Measurements from ENCODE around the gene KDM2B. TPM values are rescaled to one million over a fixed set of nuclear protein-coding genes. Genes with fewer than 3 reads are reported as not detected.

The KDM2B gene
- polyA plus RNA-seq, 3 donors from 2014 or later = 9.6 to 17.0 (median 10.4) TPM

GRCh38 chr12:121443911-121444841 lies 136.6 kb downstream of the KDM2B start:
- Mint-ChIP-seq H3K4me1 (peaks cover 2 to 9% of the 10 kb centered on the region in 2 donors), H3K9me3 (no peaks in the 10 kb centered on the region), H3K36me3 (peaks cover 0 to 10% (median 0%) of the 10 kb centered on the region in 3 donors), H3K4me3 (no peak overlapping the region), H3K27ac (no peak overlapping the region), H3K27me3 (ENCODE audit: low read depth in 3 of 3) (peaks cover 0 to 5% (median 2%) of the 10 kb centered on the region in 3 donors)
- DNase-seq = no peak

DNA sequence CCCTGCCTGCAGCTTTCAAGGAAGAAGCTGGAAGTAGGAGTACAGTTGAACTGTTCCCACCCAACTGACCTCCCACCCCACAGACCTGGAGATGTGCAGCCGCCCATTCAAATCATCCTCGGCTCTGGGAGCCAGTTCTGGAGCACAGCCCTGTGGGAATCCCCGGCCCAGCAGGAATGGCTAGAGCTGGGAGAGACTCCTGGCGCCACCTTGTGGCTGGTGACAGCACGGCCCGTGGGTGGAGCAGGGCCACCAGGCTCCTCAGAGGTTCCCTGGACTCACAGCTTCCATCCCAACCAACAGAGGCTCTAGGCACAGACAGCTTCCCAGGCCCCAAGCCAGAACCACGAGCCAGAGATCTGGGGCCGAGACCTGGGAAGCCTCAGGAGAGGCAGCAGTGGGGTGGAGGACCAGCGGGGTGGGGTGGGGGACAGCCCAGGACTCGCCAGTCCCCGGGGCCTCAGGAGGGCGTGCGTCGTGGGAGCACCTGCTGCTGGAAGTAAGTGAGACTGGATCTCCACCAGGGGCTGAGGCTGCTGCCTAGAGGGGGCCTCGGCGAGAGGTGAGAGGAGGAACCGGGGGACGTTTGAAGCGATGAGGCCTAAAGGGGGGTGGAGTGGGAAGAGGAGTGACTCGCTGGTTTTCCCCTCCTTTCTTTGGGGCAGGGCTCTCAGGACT lies 137.5 kb downstream of the KDM2B start:
- Mint-ChIP-seq H3K4me1 (peaks cover 0 to 10% of the 10 kb centered on the region in 2 donors), H3K27ac (peak overlapping the region in 1 of 6 donors; percentile 74), H3K36me3 (peaks cover 0 to 13% (median 0%) of the 10 kb centered on the region in 3 donors)

GRCh38 chr12:121442028-121442948 lies 138.5 kb downstream of the KDM2B start:
- peaks cover 0 to 4% (median 3%) of the 10 kb centered on the region in 3 donors for H3K27me3 Mint-ChIP-seq (ENCODE audit: low read depth in 3 of 3)
- H3K4me3 Mint-ChIP-seq = no peak overlapping the region
- no peak overlapping the region for H3K27ac Mint-ChIP-seq
- H3K9me3 Mint-ChIP-seq = no peaks in the 10 kb centered on the region
- no peak for DNase-seq
- peaks cover 0 to 14% of the 10 kb centered on the region in 2 donors for H3K4me1 Mint-ChIP-seq
- H3K36me3 Mint-ChIP-seq = peaks cover 0 to 17% (median 1%) of the 10 kb centered on the region in 3 donors

More for the DNA sequence above, 137.5 kb downstream of the KDM2B start:
- no peaks in the 10 kb centered on the region for H3K9me3 Mint-ChIP-seq
- H3K27me3 Mint-ChIP-seq (ENCODE audit: low read depth in 3 of 3) = peaks cover 0 to 5% (median 2%) of the 10 kb centered on the region in 3 donors
- DNase-seq = peak; percentile 43 to 52 (median 51)
- H3K4me3 Mint-ChIP-seq = no peak overlapping the region

GRCh38 chr12:121441555-121441954 lies 139.3 kb downstream of the KDM2B start:
- Mint-ChIP-seq H3K4me1 (peaks cover 0 to 8% of the 10 kb centered on the region in 2 donors), H3K27ac (no peak overlapping the region), H3K9me3 (no peaks in the 10 kb centered on the region), H3K4me3 (no peak overlapping the region), H3K27me3 (ENCODE audit: low read depth in 3 of 3) (peaks cover 0 to 5% (median 2%) of the 10 kb centered on the region in 3 donors), H3K36me3 (peaks cover 5 to 24% (median 9%) of the 10 kb centered on the region in 3 donors)
- DNase-seq = no peak

GRCh38 chr12:121440768-121441167 lies 140.1 kb downstream of the KDM2B start:
- DNase-seq = no peak
- no peak overlapping the region for H3K27ac Mint-ChIP-seq
- peaks cover 0 to under 1% (median 0%) of the 10 kb centered on the region in 6 donors for H3K9me3 Mint-ChIP-seq
- peaks cover 0 to 5% of the 10 kb centered on the region in 2 donors for H3K4me1 Mint-ChIP-seq
- H3K27me3 Mint-ChIP-seq (ENCODE audit: low read depth in 3 of 3) = peaks cover under 1 to 5% (median 2%) of the 10 kb centered on the region in 3 donors
- peaks cover 9 to 31% (median 12%) of the 10 kb centered on the region in 3 donors for H3K36me3 Mint-ChIP-seq
- no peak overlapping the region for H3K4me3 Mint-ChIP-seq

DNA sequence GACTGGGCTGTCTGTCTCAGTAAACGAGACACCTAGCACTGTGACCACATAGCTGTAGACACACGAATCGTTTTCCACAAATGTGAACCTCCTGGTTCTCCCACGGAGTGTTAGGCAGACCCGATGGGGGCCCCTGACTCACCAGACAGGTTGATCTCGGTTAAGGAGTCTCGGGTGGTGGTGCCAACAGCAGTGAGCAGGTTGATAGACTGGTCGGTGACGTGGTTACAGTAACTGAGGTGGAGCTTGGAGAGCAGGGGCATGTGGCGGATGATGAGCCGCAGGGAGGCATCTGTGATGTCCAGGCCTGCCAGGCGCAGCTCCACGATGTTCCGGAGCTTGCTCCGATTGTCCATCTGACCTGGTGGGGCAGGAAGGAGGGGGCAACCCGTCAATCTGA lies 141.1 kb downstream of the KDM2B start:
- Mint-ChIP-seq H3K4me3 (no peak overlapping the region), H3K36me3 (peaks cover 12 to 38% (median 13%) of the 10 kb centered on the region in 3 donors), H3K9me3 (peaks cover 0 to 2% (median 0%) of the 10 kb centered on the region in 6 donors), H3K4me1 (peaks cover 0 to 5% of the 10 kb centered on the region in 2 donors), H3K27me3 (ENCODE audit: low read depth in 3 of 3) (peaks cover 1 to 5% (median 3%) of the 10 kb centered on the region in 3 donors), H3K27ac (no peak overlapping the region)
- no peak for DNase-seq

DNA sequence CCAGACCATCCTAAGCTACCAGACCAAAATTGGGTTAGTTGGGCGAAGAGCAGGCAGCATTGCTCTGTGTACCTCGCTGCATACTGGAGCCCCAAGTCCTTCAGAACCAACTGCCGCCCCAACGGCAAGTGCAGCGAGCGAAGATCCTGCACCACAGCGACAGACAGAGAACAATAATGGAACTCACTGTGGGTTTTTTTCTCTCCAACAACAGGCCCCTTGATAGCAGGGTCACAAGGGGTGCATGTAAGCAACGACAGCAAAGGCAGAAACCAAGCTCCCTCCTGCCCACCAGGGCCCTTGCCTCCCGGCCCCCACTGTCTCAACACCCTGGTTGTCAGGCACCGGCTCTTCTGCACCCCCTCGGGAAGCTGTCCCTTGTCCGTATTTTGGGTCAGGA lies 141.9 kb downstream of the KDM2B start:
- H3K9me3 Mint-ChIP-seq = peaks cover 0 to 2% (median 0%) of the 10 kb centered on the region in 6 donors
- no peak overlapping the region for H3K27ac Mint-ChIP-seq
- peaks cover 0 to 5% (median 3%) of the 10 kb centered on the region in 3 donors for H3K27me3 Mint-ChIP-seq (ENCODE audit: low read depth in 3 of 3)
- H3K36me3 Mint-ChIP-seq = peaks cover 12 to 38% (median 13%) of the 10 kb centered on the region in 3 donors
- DNase-seq = no peak
- no peak overlapping the region for H3K4me3 Mint-ChIP-seq
- H3K4me1 Mint-ChIP-seq = peaks cover 0 to 5% of the 10 kb centered on the region in 2 donors

DNA sequence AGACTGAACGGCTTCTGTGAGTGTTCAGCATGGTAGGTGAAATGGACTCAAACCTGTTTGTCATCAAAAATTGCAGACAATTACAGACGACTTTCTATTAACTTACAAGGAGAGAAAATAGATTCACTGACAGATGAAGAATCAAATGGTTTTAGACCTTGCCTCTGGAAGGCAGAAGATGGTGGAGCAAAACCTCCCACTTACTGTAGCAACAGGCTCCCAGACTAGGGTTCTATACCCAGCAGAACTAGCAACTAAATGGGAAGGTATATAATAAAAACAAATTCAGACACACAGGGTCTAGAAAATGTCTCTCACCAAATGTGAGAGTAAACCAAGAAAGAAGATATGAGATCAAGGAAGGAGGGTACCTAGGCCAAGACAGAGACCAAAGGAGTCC lies 144.1 kb downstream of the KDM2B start:
- H3K4me3 Mint-ChIP-seq = no peak overlapping the region
- DNase-seq = no peak
- H3K27me3 Mint-ChIP-seq (ENCODE audit: low read depth in 3 of 3) = peaks cover 2 to 5% (median 3%) of the 10 kb centered on the region in 3 donors
- peaks cover 12 to 40% (median 13%) of the 10 kb centered on the region in 3 donors for H3K36me3 Mint-ChIP-seq
- H3K9me3 Mint-ChIP-seq = peaks cover 0 to 2% (median 0%) of the 10 kb centered on the region in 6 donors
- peak overlapping the region in 3 of 6 donors; percentile 3 to 55 (median 41) for H3K27ac Mint-ChIP-seq
- peaks cover 0 to 5% of the 10 kb centered on the region in 2 donors for H3K4me1 Mint-ChIP-seq

DNA sequence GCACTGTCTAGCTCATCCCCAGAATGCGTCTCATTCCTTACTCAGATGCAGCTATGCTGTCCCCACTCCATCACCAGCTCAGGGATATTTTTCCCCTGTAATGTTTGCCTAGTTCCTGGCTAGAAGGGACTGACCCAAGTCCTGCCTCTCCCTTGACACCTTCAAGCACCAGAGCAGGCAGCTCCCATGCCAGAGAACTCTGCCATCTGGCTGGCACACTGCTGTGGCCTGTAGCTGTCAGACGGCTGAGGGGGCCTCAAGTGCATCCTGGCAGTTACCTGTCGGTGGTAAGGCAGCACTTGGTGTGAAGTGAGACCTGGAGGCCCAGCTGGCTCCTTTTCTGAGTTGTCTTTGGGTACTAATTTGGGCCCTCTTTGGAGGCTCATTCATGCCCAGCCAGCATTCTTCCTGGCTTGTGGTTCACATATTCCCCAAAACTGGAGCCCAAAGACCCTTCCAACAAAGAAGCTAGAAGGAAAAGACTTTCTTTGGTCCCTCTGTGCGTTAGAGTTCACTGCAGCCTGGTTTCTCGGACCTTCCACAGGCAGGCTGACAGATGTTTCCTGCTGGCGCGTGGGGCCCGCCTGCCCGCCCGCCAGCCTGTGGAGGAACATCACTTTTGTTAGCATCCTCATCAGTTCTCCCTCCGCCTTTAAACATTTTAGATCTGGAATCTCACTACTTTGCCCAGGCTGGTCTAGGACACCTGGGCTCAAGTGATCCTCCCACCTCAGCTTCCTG lies 147.9 kb downstream of the KDM2B start:
- Mint-ChIP-seq H3K9me3 (peaks cover 0 to 4% (median 0%) of the 10 kb centered on the region in 6 donors), H3K4me3 (no peak overlapping the region), H3K4me1 (peaks cover 16 to 26% of the 10 kb centered on the region in 2 donors), H3K27ac (peak overlapping the region; percentile 22 to 82 (median 30)), H3K36me3 (peaks cover 26 to 52% (median 29%) of the 10 kb centered on the region in 3 donors), H3K27me3 (ENCODE audit: low read depth in 3 of 3) (peaks cover 2 to 3% (median 3%) of the 10 kb centered on the region in 3 donors)
- no peak for DNase-seq

GRCh38 chr12:121430833-121431415 lies 149.9 kb downstream of the KDM2B start:
- H3K9me3 Mint-ChIP-seq = peaks cover 0 to 4% (median 0%) of the 10 kb centered on the region in 6 donors
- H3K4me1 Mint-ChIP-seq = peaks cover 16 to 26% of the 10 kb centered on the region in 2 donors
- H3K4me3 Mint-ChIP-seq = no peak overlapping the region
- DNase-seq = no peak
- peaks cover 20 to 39% (median 22%) of the 10 kb centered on the region in 3 donors for H3K36me3 Mint-ChIP-seq
- H3K27me3 Mint-ChIP-seq (ENCODE audit: low read depth in 3 of 3) = peaks cover 0 to 3% (median 2%) of the 10 kb centered on the region in 3 donors
- peak overlapping the region in 4 of 6 donors; percentile 24 to 51 (median 32) for H3K27ac Mint-ChIP-seq

DNA sequence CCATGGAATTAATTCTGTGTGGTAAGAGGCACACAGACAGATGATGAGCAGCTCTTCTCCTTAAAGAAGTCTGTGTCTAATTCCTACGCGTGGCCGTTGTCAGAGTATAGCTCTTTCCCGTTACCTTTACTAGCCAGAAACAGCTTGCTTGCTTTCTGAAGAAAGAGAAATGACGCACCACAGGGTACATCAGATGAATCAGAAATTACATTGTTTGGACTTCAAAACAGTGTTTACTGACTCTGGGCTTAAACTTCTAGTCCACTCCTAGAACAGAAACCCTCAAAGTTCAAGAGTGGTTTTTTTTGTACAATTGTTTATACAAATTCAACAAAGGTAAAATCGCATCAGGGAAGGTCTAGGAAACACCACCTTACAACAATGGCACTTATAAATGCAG lies 151.9 kb downstream of the KDM2B start:
- H3K4me1 Mint-ChIP-seq = peaks cover 16 to 26% of the 10 kb centered on the region in 2 donors
- H3K4me3 Mint-ChIP-seq = no peak overlapping the region
- peaks cover 0 to 2% (median 0%) of the 10 kb centered on the region in 6 donors for H3K9me3 Mint-ChIP-seq
- peaks cover 19 to 39% (median 20%) of the 10 kb centered on the region in 3 donors for H3K36me3 Mint-ChIP-seq
- peaks cover 0 to 2% (median 0%) of the 10 kb centered on the region in 3 donors for H3K27me3 Mint-ChIP-seq (ENCODE audit: low read depth in 3 of 3)
- peak overlapping the region in 4 of 6 donors; percentile 11 to 55 (median 52) for H3K27ac Mint-ChIP-seq
- DNase-seq = no peak

All from immature natural killer cell (primary cell).